PC-3 (cell line): ENCODE data around the gene HNRNPCL4. TPM values are rescaled to one million over a fixed set of nuclear protein-coding genes. Genes with fewer than 3 reads are reported as not detected.

Experiments used
- total RNA-seq: library from RNA; depleted of rRNA; stranded (reverse); fragments of >200 nt; gene quantifications from 2 replicates; pipeline ENCODE4 v1.2.3, GENCODE V29; 2014; rRNA removed

The HNRNPCL4 gene
- total RNA-seq, 1 experiment from 2014 or later = not detected

Other genes starting within 250 kb of the HNRNPCL4 start
- not detected in 2 replicates for gene PRAMEF7, start 249.0 kb downstream of the HNRNPCL4 start, total RNA-seq
- gene PRAMEF6, start 218.1 kb downstream of the HNRNPCL4 start, total RNA-seq = not detected in 2 replicates
- not detected in 2 replicates for gene PRAMEF27, start 109.1 kb downstream of the HNRNPCL4 start, total RNA-seq
- not detected in 2 replicates for gene HNRNPCL3, start 104.9 kb downstream of the HNRNPCL4 start, total RNA-seq
- not detected in 2 replicates for gene PRAMEF25, start 94.9 kb downstream of the HNRNPCL4 start, total RNA-seq
- not detected in 2 replicates for gene HNRNPCL2, start 48.8 kb downstream of the HNRNPCL4 start, total RNA-seq
- not detected in 2 replicates for gene PRAMEF26, start 9.6 kb downstream of the HNRNPCL4 start, total RNA-seq
- gene PRAMEF9, start 6.2 kb upstream of the HNRNPCL4 start, total RNA-seq = not detected in 2 replicates
- not detected in 2 replicates for gene PRAMEF13, start 35.8 kb upstream of the HNRNPCL4 start, total RNA-seq
- not detected in 2 replicates for gene PRAMEF18, start 60.5 kb upstream of the HNRNPCL4 start, total RNA-seq
- not detected in 2 replicates for gene PRAMEF5, start 88.6 kb upstream of the HNRNPCL4 start, total RNA-seq
- gene PRAMEF8, start 119.5 kb upstream of the HNRNPCL4 start, total RNA-seq = not detected in 2 replicates
- gene PRAMEF33, start 137.9 kb upstream of the HNRNPCL4 start, total RNA-seq = not detected in 2 replicates
- not detected in 2 replicates for gene PRAMEF15, start 149.9 kb upstream of the HNRNPCL4 start, total RNA-seq
- not detected in 2 replicates for gene PRAMEF14, start 181.5 kb upstream of the HNRNPCL4 start, total RNA-seq
- not detected in 2 replicates for gene PRAMEF19, start 206.3 kb upstream of the HNRNPCL4 start, total RNA-seq
- gene PRAMEF17, start 224.0 kb upstream of the HNRNPCL4 start, total RNA-seq = not detected in 2 replicates
- gene PRAMEF20, start 244.8 kb upstream of the HNRNPCL4 start, total RNA-seq = not detected in 2 replicates